Panc1 (cell line): ENCODE results near the gene TTLL4. TPM values are rescaled to one million over a fixed set of nuclear protein-coding genes. Genes with fewer than 3 reads are reported as not detected.
"Not testable (repeated sequence)": the region's sequence is repeated elsewhere in the genome, so short reads cannot be mapped to it uniquely, and the experiment has no call there.

ENCODE experiments used
- ATAC-seq: fragments of 200-7000 bp; cut with Tn5 transposase; 2 replicates; pipeline ENCODE4 v1.9.1; 2020; ENCODE audit warnings: mild to moderate bottlenecking, moderate library complexity
- BruUV-seq: library from RNA; stranded (reverse); fragments of 400-500 nt; replicated peaks from 2 replicates; lab custom pipeline; 2021; lab: Mats Ljungman, UMichigan
- CTCF ChIA-PET: fragments of 300-600 bp; sonication (Branson Sonifier 250); formaldehyde crosslinking; loops from one replicate; lab custom pipeline; 2022; ENCODE audit warnings: antibody characterized with exemption; lab: Charles Lee
- POLR2A ChIA-PET: fragments of 300-600 bp; sonication (Branson Sonifier 250); formaldehyde crosslinking; loops from one replicate; lab custom pipeline; 2022; ENCODE audit warnings: antibody characterized with exemption; lab: Charles Lee
- DNase-seq: peaks from one replicate; pipeline ENCODE4 v3.0.0-alpha.2; 2010; ENCODE audit warnings: low read depth, low spot score
- H3K27ac ChIP-seq: 2 replicates; pipeline ENCODE4 v1.5.1; 2011; ENCODE audit warnings: mild to moderate bottlenecking, low read length, inconsistent platforms
- H3K27me3 ChIP-seq: fragments of 200-500 bp; sonication (Bioruptor generic); 2 replicates; pipeline ENCODE4 v1.6.0; 2014; ENCODE audit warnings: low read length, inconsistent platforms; ENCODE audit not compliant: control insufficient read depth, insufficient read depth
- H3K36me3 ChIP-seq: fragments of 200-500 bp; sonication (Bioruptor generic); 2 replicates; pipeline ENCODE4 v1.5.1; 2014; ENCODE audit warnings: inconsistent platforms, mild to moderate bottlenecking, low read length, moderate library complexity; ENCODE audit not compliant: control insufficient read depth, insufficient read depth
- H3K4me1 ChIP-seq: 2 replicates; pipeline ENCODE4 v1.5.1; 2011; ENCODE audit warnings: inconsistent platforms, mild to moderate bottlenecking, low read length, moderate library complexity; ENCODE audit not compliant: control insufficient read depth, insufficient read depth
- H3K4me3 ChIP-seq, 2 experiments: 2 replicates each; pipeline ENCODE4 v1.5.1; 2011 to 2012; ENCODE audit warnings: low read depth in 2 of 2, low read length in 2 of 2, mild to moderate bottlenecking in 2 of 2, inconsistent platforms in 1 of 2, moderate library complexity in 1 of 2
- H3K9me3 ChIP-seq: fragments of 200-500 bp; sonication (Bioruptor generic); 2 replicates; pipeline ENCODE4 v1.5.1; 2014; ENCODE audit warnings: low read depth, mild to moderate bottlenecking, inconsistent platforms, low read length, moderate library complexity; ENCODE audit not compliant: control insufficient read depth, insufficient read depth
- POLR2AphosphoS5 ChIP-seq: IDR thresholded peaks from 2 replicates; pipeline ENCODE4 v1.6.1; 2012; ENCODE audit warnings: mild to moderate bottlenecking, low read depth, low read length, moderate library complexity
- REST ChIP-seq, 2 experiments: IDR thresholded peaks; 2 replicates each; pipeline ENCODE4 v1.6.1; 2011 to 2012; ENCODE audit warnings: low read depth in 2 of 2, control low read depth in 1 of 2, low read length in 1 of 2, mild to moderate bottlenecking in 1 of 2, moderate library complexity in 1 of 2; ENCODE audit not compliant: insufficient read depth in 1 of 2
- SIN3A ChIP-seq: IDR thresholded peaks from 2 replicates; pipeline ENCODE4 v1.6.1; 2012; ENCODE audit warnings: low read depth, mild to moderate bottlenecking, low read length, moderate library complexity, borderline replicate concordance; ENCODE audit not compliant: insufficient read depth
- TCF7L2 ChIP-seq: IDR thresholded peaks from 2 replicates; pipeline ENCODE4 v1.6.1; 2011; ENCODE audit warnings: mild to moderate bottlenecking, low read depth, low read length, inconsistent platforms
- in situ Hi-C: cut with HindIII; loops from 2 replicates; pipeline ENCODE4 v1.10.0; 2016; ENCODE audit warnings: low sequenced_read_pairs, low pct_unique_long_range_greater_than_20kb
- intact Hi-C: fragments of 100-400 bp; cut with micrococcal nuclease; formaldehyde crosslinking; loops from one replicate; pipeline ENCODE4 v1.10.0; 2022; ENCODE audit not compliant: unreplicated experiment
- total RNA-seq: library from RNA; stranded (reverse); gene quantifications from one replicate; pipeline ENCODE4 v1.2.1, GENCODE V29; 2021; ENCODE audit not compliant: unreplicated experiment
- TF ChIP-seq, protein P1 (sequence below): fragments of 450-650 bp; IDR thresholded peaks from 2 replicates; pipeline ENCODE4 v1.5.1; 2017; ENCODE audit warnings: mild to moderate bottlenecking

Gene TTLL4
- total RNA-seq, 1 experiment from 2014 or later, result 45.6 TPM

- TF ChIP-seq TCF7L2 (no peak), SIN3A (no peak)
- TF ChIP-seq, protein P1, sequence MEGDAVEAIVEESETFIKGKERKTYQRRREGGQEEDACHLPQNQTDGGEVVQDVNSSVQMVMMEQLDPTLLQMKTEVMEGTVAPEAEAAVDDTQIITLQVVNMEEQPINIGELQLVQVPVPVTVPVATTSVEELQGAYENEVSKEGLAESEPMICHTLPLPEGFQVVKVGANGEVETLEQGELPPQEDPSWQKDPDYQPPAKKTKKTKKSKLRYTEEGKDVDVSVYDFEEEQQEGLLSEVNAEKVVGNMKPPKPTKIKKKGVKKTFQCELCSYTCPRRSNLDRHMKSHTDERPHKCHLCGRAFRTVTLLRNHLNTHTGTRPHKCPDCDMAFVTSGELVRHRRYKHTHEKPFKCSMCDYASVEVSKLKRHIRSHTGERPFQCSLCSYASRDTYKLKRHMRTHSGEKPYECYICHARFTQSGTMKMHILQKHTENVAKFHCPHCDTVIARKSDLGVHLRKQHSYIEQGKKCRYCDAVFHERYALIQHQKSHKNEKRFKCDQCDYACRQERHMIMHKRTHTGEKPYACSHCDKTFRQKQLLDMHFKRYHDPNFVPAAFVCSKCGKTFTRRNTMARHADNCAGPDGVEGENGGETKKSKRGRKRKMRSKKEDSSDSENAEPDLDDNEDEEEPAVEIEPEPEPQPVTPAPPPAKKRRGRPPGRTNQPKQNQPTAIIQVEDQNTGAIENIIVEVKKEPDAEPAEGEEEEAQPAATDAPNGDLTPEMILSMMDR, result no peak
- DNase-seq, result no peak
- ChIA-PET POLR2A (interaction anchor here (0.6 kb wide), 1 partner anchor 20 kb away, joined by 3 read pairs; the partner anchor contains the start of genes BCS1L and ZNF142), CTCF (no interaction called here)
- H3K4me1 ChIP-seq, result no peaks in the 10 kb centered on the region
- H3K4me3 ChIP-seq, result no peak overlapping the region
- H3K36me3 ChIP-seq, result no peaks in the 10 kb centered on the region; the same call in 1 of the 2 replicates
- no peaks in the 10 kb centered on the region for H3K9me3 ChIP-seq
- intact Hi-C loops (no loop called here), in situ Hi-C loops (no loop called here)
- H3K27ac ChIP-seq, result no peak overlapping the region
- no TSS peak for BruUV-seq
- no peak for ATAC-seq
- no peaks in the 10 kb centered on the region for H3K27me3 ChIP-seq
Observed at GRCh38 chr2:218680061-218680460, 30.6 kb upstream of the TTLL4 start.

- in situ Hi-C loops, H3K27me3 ChIP-seq, H3K9me3 ChIP-seq, H3K36me3 ChIP-seq, DNase-seq, H3K4me1 ChIP-seq, H3K4me3 ChIP-seq, H3K27ac ChIP-seq, BruUV-seq: not testable (repeated sequence)
- ChIA-PET POLR2A (interaction anchor here (1.0 kb wide), 1 partner anchor 16 kb away, joined by 3 read pairs; no protein-coding TSS in a partner anchor), CTCF (interaction anchor here (1.1 to 1.3 kb wide), 2 partner anchors 28 to 160 kb away, joined by 6 to 10 read pairs; partner anchors contain the start of genes BCS1L and ZNF142)
- TF ChIP-seq, protein P1, result peak; percentile 90
- intact Hi-C loops, result loop anchor here (1.0 kb wide), 1 partner anchor 160 kb away; no protein-coding TSS in a partner anchor
- peak; percentile 99 for ATAC-seq
Observed at GRCh38 chr2:218687400-218688060, 23.1 kb upstream of the TTLL4 start.

- Histone ChIP-seq H3K4me3 (no peak overlapping the region), H3K9me3 (no peaks in the 10 kb centered on the region), H3K27ac (no peak overlapping the region), H3K4me1 (no peaks in the 10 kb centered on the region), H3K27me3 (no peaks in the 10 kb centered on the region), H3K36me3 (peaks cover 3% of the 10 kb centered on the region; the same call in 1 of the 2 replicates)
- intact Hi-C loops (no loop called here), in situ Hi-C loops (no loop called here)
- BruUV-seq, result no TSS peak
- ATAC-seq (no peak), DNase-seq (no peak)
- ChIA-PET POLR2A (no interaction called here), CTCF (interaction anchor here (0.7 kb wide), 1 partner anchor 326 kb away, joined by 4 read pairs; no protein-coding TSS in a partner anchor)
- TF ChIP-seq REST (IDR thresholded peaks at IDR 0.05; ENCODE audit: insufficient read depth in 1 of 2, low read depth in 2 of 2, low read length in 1 of 2), result no peak
- TF ChIP-seq, protein P1, result no peak
- no peak for TF ChIP-seq TCF7L2
- no peak for TF ChIP-seq SIN3A
- TF ChIP-seq POLR2AphosphoS5, result no peak
Observed at GRCh38 chr2:218691234-218691633, 19.4 kb upstream of the TTLL4 start.
